Activated B cell treated with CpG ODN at 0.5 μM for 24 hours (primary cell): ENCODE measurements around the gene DAB1. TPM values are rescaled to one million over a fixed set of nuclear protein-coding genes. Genes with fewer than 3 reads are reported as not detected.

Experiments
- ATAC-seq: fragments of 200-7000 bp; cut with Tn5 transposase; one replicate; pipeline ENCODE4 v1.10.0; 2021; ENCODE audit warnings: low read depth, mild to moderate bottlenecking, moderate library complexity
- CTCF ChIA-PET: fragments of 350-600 bp; sonication (Branson Sonifier 250); formaldehyde crosslinking; loops from one replicate; lab custom pipeline; 2021; ENCODE audit warnings: antibody characterized with exemption; lab: Charles Lee
- POLR2A ChIA-PET: fragments of 350-600 bp; sonication (Branson Sonifier 250); formaldehyde crosslinking; loops from one replicate; lab custom pipeline; 2021; ENCODE audit warnings: antibody characterized with exemption; lab: Charles Lee
- DNase-seq: peaks from one replicate; pipeline ENCODE4 v3.0.0; 2022
- H3K27ac Mint-ChIP-seq: one replicate; pipeline ENCODE4 v1.8.0; 2020; ENCODE audit warnings: mixed read lengths
- H3K27me3 Mint-ChIP-seq: one replicate; pipeline ENCODE4 v1.8.0; 2021; ENCODE audit warnings: mixed read lengths
- H3K36me3 Mint-ChIP-seq: one replicate; pipeline ENCODE4 v1.8.0; 2021; ENCODE audit warnings: low read depth, mixed read lengths
- H3K4me1 Mint-ChIP-seq: one replicate; pipeline ENCODE4 v1.8.0; 2021; ENCODE audit warnings: mixed read lengths
- H3K4me3 Mint-ChIP-seq: one replicate; pipeline ENCODE4 v1.8.0; 2020; ENCODE audit warnings: mild to moderate bottlenecking, mixed read lengths
- H3K9me3 Mint-ChIP-seq: one replicate; pipeline ENCODE4 v1.8.0; 2020; ENCODE audit warnings: mixed read lengths
- CTCF ChIP-seq: fragments of 200-600 bp; IDR thresholded peaks from one replicate; pipeline ENCODE4 v1.8.0; 2022; ENCODE audit warnings: antibody characterized with exemption, mild to moderate bottlenecking
- intact Hi-C: fragments of 100-400 bp; cut with micrococcal nuclease; formaldehyde crosslinking; loops from one replicate; pipeline ENCODE4 v1.15.1; 2024
- total RNA-seq: library from RNA; stranded (reverse); gene quantifications from 2 replicates; pipeline ENCODE4 v1.2.3, GENCODE V29; 2022

Gene DAB1
- total RNA-seq, 1 donor from 2014 or later, result not detected

- Mint-ChIP-seq H3K36me3 (no peaks in the 10 kb centered on the region), H3K4me3 (no peak overlapping the region)
Observed at GRCh38 chr1:57060451-57060850, 363.4 kb downstream of the DAB1 start.

GRCh38 chr1:57058652-57059501 lies 365.0 kb downstream of the DAB1 start:
- Mint-ChIP-seq H3K27me3 (peaks cover 4% of the 10 kb centered on the region), H3K4me1 (no peaks in the 10 kb centered on the region), H3K27ac (no peak overlapping the region), H3K4me3 (no peak overlapping the region), H3K9me3 (no peaks in the 10 kb centered on the region), H3K36me3 (no peaks in the 10 kb centered on the region)
- no peak for TF ChIP-seq CTCF
- no peak for DNase-seq
- ATAC-seq, result no peak
- ChIA-PET CTCF (no interaction called here), POLR2A (no interaction called here)
- intact Hi-C loops, result no loop called here

More at GRCh38 chr1:57060451-57060850, 363.4 kb downstream of the DAB1 start:
- CTCF ChIA-PET, result no interaction called here
- no peak for ATAC-seq
- POLR2A ChIA-PET, result no interaction called here
- Mint-ChIP-seq H3K9me3 (no peaks in the 10 kb centered on the region), H3K27ac (no peak overlapping the region), H3K27me3 (no peaks in the 10 kb centered on the region), H3K4me1 (no peaks in the 10 kb centered on the region)
- no peak for TF ChIP-seq CTCF
- intact Hi-C loops, result no loop called here
- DNase-seq, result no peak

- no peaks in the 10 kb centered on the region for H3K4me1 Mint-ChIP-seq
- CTCF ChIA-PET, result no interaction called here
Observed at GRCh38 chr1:57048856-57049255, 375.0 kb downstream of the DAB1 start.

GRCh38 chr1:57046462-57046861 lies 377.4 kb downstream of the DAB1 start:
- ChIA-PET CTCF (no interaction called here), POLR2A (no interaction called here)
- Mint-ChIP-seq H3K9me3 (no peaks in the 10 kb centered on the region), H3K27ac (no peak overlapping the region), H3K36me3 (no peaks in the 10 kb centered on the region), H3K4me1 (no peaks in the 10 kb centered on the region), H3K27me3 (peaks cover 1% of the 10 kb centered on the region), H3K4me3 (no peak overlapping the region)
- DNase-seq (no peak), ATAC-seq (no peak)
- no peak for TF ChIP-seq CTCF
- intact Hi-C loops, result no loop called here

More at GRCh38 chr1:57048856-57049255, 375.0 kb downstream of the DAB1 start:
- Mint-ChIP-seq H3K27ac (no peak overlapping the region), H3K27me3 (peaks cover 4% of the 10 kb centered on the region), H3K4me3 (no peak overlapping the region), H3K9me3 (no peaks in the 10 kb centered on the region), H3K36me3 (no peaks in the 10 kb centered on the region)
- TF ChIP-seq CTCF, result no peak
- POLR2A ChIA-PET, result no interaction called here
- DNase-seq (no peak), ATAC-seq (no peak)
- intact Hi-C loops, result no loop called here

- no peak for TF ChIP-seq CTCF
- CTCF ChIA-PET, result no interaction called here
- POLR2A ChIA-PET, result no interaction called here
- no peak overlapping the region for H3K27ac Mint-ChIP-seq
- H3K9me3 Mint-ChIP-seq, result no peaks in the 10 kb centered on the region
- H3K27me3 Mint-ChIP-seq, result peaks cover 3% of the 10 kb centered on the region
- no peaks in the 10 kb centered on the region for H3K4me1 Mint-ChIP-seq
- intact Hi-C loops, result no loop called here
- no peak for DNase-seq
- H3K36me3 Mint-ChIP-seq, result no peaks in the 10 kb centered on the region
- ATAC-seq, result no peak
- H3K4me3 Mint-ChIP-seq, result no peak overlapping the region
Observed at GRCh38 chr1:57041901-57042300, 382.0 kb downstream of the DAB1 start.
